GM18511 (cell line): ENCODE data around the gene MAML3.
"Not testable (repeated sequence)": the region's sequence is repeated elsewhere in the genome, so short reads cannot be mapped to it uniquely, and the experiment has no call there.

ENCODE experiments used
- ATAC-seq: cut with Tn5 transposase; IDR thresholded peaks from one replicate; pipeline ENCODE4 v1.9.1; 2021; ENCODE audit warnings: mild to moderate bottlenecking, moderate library complexity; ENCODE audit not compliant: unreplicated experiment

Gene MAML3

DNA sequence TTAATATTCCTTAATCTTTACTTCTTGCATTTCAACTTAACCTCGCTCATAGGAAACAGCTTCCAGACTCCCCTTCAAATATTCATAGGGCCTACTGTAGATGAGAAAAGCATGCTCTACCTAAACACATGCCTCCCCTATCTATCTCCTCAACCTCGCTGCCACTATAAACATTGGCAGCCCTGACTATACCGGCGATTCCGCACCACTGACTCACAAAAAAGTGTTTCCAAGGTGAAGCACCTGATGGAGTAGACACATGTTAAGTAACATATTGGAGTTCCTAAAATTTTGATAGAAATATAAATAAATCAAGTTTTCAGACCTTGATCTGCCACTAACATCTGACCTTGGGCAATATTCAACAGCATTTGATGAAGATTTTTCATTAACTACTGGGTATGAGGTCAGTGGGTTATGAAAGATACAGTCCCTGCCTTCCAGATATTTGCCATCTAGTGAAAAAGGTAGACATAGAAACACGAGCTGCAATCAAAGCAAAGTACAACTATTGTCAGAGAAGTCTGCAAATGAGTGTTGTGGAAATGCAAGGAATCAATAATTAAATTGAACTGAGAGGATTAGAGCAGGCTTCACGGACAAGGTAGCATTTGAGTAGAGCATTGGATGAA lies 184.2 kb downstream of the MAML3 start:
- no peak for ATAC-seq

DNA sequence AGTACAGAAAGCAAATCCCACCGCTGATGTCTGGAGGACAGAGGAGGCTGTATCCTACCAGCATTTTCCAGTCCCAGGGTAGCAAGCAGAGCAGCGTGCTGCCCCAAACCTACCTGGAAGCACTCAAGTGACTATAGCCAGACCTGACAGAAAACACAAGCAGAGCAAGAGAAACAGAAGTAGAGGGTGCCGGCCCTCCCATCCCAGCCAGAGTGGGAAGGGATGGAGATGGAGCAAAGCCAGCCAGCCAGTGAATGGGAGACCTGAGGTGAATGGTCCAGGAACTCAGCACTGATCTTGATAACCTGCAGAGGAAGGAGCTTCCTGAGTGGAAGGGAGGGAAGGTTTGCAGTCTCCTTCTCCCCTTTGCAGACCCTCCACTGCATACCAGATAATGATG lies 185.2 kb downstream of the MAML3 start:
- no peak for ATAC-seq

DNA sequence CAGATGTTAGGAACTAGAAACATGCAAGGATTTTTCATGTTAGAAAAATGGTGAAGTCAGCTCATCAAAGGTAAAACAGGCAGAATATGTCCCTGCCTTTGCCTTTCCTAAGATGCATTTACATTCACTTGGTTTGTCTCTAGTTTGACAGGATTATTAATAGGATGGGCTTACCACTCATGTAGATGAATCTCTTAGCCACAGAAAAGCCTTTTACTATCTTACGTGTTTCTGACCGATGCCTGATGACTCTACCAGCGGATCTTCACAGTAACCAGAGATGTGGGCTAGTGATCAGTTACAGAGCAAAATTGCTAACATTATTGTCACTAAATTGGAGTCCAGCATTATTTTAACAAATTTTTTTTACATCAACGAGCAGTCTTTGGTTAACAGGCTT lies 187.6 kb downstream of the MAML3 start:
- no peak for ATAC-seq

DNA sequence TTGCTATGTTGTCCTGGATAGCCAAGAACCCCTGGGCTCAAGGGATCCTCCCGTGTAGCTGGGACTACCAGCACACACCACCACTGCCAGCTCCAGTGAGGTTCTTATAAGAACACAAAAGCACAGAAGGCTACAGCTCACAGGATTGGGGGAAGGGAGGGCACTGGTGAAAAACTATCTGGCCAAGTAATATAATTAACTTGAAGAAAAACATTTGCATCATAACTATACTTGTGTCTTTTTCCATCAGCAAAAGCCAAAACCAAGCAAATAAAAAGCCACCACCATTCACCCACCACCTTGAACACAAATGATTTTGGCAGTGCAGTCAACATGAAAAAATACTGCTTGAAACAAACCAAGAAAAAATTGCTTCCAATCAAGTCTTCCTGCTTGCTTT lies 188.2 kb downstream of the MAML3 start:
- no peak for ATAC-seq

GRCh38 chr4:139963708-139964107 lies 190.3 kb downstream of the MAML3 start:
- no peak for ATAC-seq

DNA sequence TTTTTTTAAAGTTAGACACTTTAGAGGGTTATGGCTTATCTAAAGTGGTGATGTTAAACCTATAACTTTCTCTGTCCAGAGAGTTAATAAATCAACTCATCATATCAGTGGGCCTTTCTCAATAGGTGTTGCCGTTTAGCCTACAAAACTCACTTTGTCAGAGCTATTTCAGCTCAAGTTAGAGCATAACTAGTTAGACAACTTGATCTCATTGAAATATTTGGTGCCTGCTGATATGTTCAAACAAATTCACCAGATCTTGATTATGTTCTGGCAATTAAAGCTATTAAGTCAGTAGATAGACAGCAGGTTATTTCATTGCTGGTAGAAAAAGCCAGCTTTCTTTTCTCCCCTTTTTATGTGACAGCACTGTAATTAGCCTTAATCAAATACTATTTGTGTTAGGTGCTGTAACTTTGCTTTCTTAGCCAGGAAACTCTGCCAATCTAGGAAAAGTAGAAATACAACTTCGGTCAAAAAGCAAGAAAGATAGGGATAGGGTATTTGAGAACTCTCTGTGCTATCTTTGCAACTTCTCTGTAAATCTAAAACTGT lies 191.8 kb downstream of the MAML3 start:
- ATAC-seq, result no peak

DNA sequence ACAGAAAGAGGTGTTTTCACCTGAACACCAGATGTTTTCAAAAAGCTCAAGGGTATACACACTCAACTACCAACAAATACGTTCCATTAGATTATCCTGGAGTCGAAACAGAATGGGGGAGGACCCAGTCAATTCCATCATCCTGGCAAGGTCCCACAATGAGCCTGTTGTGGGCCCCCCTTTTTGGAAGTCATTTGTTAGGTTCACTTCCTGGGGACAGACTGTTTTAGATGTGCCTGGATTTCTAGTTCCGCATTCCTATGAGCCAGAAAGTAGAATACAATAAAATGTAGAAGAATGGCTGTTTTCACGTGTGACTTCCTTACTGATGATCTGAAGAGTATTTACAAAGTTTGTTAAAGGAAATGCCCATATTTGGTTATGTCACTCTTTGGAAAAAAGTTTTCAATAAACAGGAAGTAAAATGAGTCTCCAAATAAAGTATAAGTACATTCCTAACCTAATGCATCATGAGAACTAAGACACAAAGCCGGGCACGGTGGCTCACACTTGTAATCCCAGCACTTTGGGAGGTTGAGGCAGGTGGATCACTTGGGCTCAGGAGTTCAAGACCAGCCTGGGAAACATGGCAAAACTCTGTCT lies 192.5 kb downstream of the MAML3 start:
- no peak for ATAC-seq

GRCh38 chr4:139959396-139959795 lies 194.6 kb downstream of the MAML3 start:
- no peak for ATAC-seq

DNA sequence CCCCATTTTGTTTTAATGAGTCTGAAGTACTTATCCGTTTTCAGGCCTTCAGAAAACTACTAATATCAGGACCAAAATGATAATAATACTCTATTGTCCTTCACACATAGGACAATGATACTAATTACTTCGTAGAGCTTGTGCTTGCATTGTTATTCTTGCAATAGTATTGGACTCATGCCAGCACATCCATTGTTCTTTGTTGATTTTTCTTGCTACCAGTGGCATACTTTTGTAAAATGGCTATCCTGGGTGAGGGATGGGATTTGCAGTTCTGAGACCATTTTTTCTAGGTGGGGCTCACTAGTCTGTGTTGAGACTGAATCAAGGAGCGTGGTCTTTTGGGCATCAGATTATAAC lies 195.3 kb downstream of the MAML3 start:
- no peak for ATAC-seq

- ATAC-seq, result no peak
Measured at GRCh38 chr4:139957986-139958738, 195.8 kb downstream of the MAML3 start.

GRCh38 chr4:139957065-139957464 lies 196.9 kb downstream of the MAML3 start:
- ATAC-seq, result no peak

GRCh38 chr4:139956507-139957017 lies 197.4 kb downstream of the MAML3 start:
- ATAC-seq, result no peak

GRCh38 chr4:139955600-139955999 lies 198.4 kb downstream of the MAML3 start:
- ATAC-seq, result no peak

DNA sequence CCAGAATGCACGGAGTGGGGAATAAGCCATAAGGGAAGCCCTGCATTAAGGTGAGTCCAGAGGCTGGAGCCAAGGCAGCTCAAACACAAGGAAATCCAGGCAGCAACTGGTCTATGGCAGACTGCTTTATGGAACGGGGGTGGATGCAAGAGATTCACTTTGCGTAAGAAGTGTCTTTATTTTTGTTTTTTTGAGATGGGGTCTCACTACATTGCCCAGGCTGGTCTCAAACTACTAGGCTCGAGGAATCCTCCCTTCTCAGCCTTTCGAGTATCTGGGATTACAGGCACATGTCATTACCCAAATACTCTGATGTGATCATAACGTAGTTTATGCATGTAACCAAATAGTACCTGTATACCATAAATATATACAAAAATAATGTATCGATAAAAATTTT lies 199.5 kb downstream of the MAML3 start:
- no peak for ATAC-seq

DNA sequence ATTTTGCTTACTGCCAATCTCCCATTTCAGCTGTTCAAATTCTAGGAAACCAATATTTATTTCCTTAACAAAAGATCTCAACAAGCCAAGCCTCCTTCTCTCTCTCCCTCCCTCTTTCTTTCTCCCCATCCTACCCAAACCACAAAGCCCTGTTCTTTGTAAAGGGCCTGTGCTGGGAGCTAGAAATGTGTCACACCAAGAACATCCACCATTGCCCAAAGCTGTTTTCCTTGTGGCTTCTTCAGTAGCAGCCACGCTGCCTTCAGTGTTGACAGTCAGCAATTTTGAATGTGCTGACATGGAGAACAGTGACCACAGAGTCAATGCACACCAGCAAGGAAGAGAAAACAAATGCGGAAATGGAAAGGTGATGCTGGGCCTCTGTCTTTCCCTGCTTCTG lies 203.0 kb downstream of the MAML3 start:
- ATAC-seq, result peak; percentile 19

- ATAC-seq, result peak; percentile 95
Measured at GRCh38 chr4:139950568-139950967, 203.4 kb downstream of the MAML3 start.

- not testable (repeated sequence) for ATAC-seq
Measured at GRCh38 chr4:139944916-139945315, 209.1 kb downstream of the MAML3 start.

- ATAC-seq, result no peak
Measured at GRCh38 chr4:139943277-139943676, 210.7 kb downstream of the MAML3 start.

GRCh38 chr4:139942241-139942640 lies 211.7 kb downstream of the MAML3 start:
- no peak for ATAC-seq

- no peak for ATAC-seq
Measured at GRCh38 chr4:139940600-139940999, 213.4 kb downstream of the MAML3 start.

DNA sequence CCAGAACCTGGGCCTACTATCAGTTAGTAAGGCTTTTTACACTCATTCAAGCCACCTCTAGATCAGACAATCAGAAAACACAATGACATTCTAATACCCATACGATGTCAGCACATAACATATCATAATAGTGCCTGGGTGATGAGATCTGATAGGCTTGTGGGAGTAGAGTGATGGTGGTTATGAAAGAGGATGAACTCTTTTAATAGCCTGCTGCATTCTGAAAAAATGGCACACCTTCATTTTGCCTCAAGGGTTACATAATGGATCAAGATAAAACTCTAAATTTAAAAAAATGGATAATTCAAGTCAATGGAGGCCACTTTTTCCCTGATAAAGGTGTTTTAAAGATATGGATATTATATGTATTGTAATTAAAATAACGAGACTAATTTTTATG lies 215.6 kb downstream of the MAML3 start:
- ATAC-seq, result no peak

- ATAC-seq, result no peak
Measured at GRCh38 chr4:139935911-139936310, 218.1 kb downstream of the MAML3 start.
